Stimulated activated CD8-positive, alpha-beta memory T cell treated with anti-CD3 and anti-CD28 coated beads, Interleukin-2, amount 100 ng/mL, for 1 hour (primary cell): Measurements from ENCODE around the gene POU1F1.
"Not testable (repeated sequence)": the region's sequence is repeated elsewhere in the genome, so short reads cannot be mapped to it uniquely, and the experiment has no call there.

Source experiments
- DNase-seq, 2 donors: peaks; one replicate each; pipeline ENCODE4 v3.0.0-alpha.2; 2020; ENCODE audit warnings: low read depth in 2 of 2

Gene POU1F1

GRCh38 chr3:87276484-87276883 is at the start of gene POU1F1:
TSS of gene POU1F1 (minus strand) at chr3:87276584. CDS start at chr3:87276462, 122 bp downstream.
- no peak for DNase-seq

GRCh38 chr3:87324609-87325008 is 48.2 kb upstream of the POU1F1 start:
- no peak for DNase-seq

GRCh38 chr3:87320756-87321626 is 44.6 kb upstream of the POU1F1 start:
- no peak for DNase-seq

GRCh38 chr3:87318617-87319021 is 42.2 kb upstream of the POU1F1 start:
- DNase-seq, result no peak

- DNase-seq, result no peak
Measured at GRCh38 chr3:87317779-87318178, 41.4 kb upstream of the POU1F1 start.

GRCh38 chr3:87313641-87314040 is 37.3 kb upstream of the POU1F1 start:
- no peak for DNase-seq

GRCh38 chr3:87311309-87311708 is 34.9 kb upstream of the POU1F1 start:
- DNase-seq, result no peak

- DNase-seq, result no peak
Measured at GRCh38 chr3:87309601-87310000, 33.2 kb upstream of the POU1F1 start.

- no peak for DNase-seq
Measured at GRCh38 chr3:87307805-87308204, 31.4 kb upstream of the POU1F1 start.

GRCh38 chr3:87305517-87305916 is 29.1 kb upstream of the POU1F1 start:
- DNase-seq, result no peak

GRCh38 chr3:87305031-87305430 is 28.6 kb upstream of the POU1F1 start:
- not testable (repeated sequence) for DNase-seq

GRCh38 chr3:87298111-87298718 is 21.8 kb upstream of the POU1F1 start:
- DNase-seq, result no peak

GRCh38 chr3:87288446-87288845 is 12.1 kb upstream of the POU1F1 start:
- no peak for DNase-seq

- no peak for DNase-seq
Measured at GRCh38 chr3:87287011-87287410, 10.6 kb upstream of the POU1F1 start.

GRCh38 chr3:87272718-87273341 is 3.6 kb downstream of the POU1F1 start:
- no peak for DNase-seq

GRCh38 chr3:87270908-87271700 is 5.3 kb downstream of the POU1F1 start:
- no peak for DNase-seq

- no peak for DNase-seq
Measured at GRCh38 chr3:87269723-87270122, 6.7 kb downstream of the POU1F1 start.

- no peak for DNase-seq
Measured at GRCh38 chr3:87268646-87269211, 7.7 kb downstream of the POU1F1 start.

GRCh38 chr3:87267953-87268645 is 8.3 kb downstream of the POU1F1 start:
- DNase-seq, result no peak

- DNase-seq, result no peak
Measured at GRCh38 chr3:87261925-87262324, 14.5 kb downstream of the POU1F1 start.

- no peak for DNase-seq
Measured at GRCh38 chr3:87260270-87260669, 16.1 kb downstream of the POU1F1 start.
